ENCODE data around the gene CLN5.

GRCh38 chr13:76965759-76966421 lies 26.0 kb upstream of the CLN5 start:
- no peak for TF ChIP-seq CTCF (IDR thresholded peaks at IDR 0.05)
- no peak for TF ChIP-seq POLR2A (IDR thresholded peaks at IDR 0.05)
